ENCODE results near the gene TMEM74B. TPM values are rescaled to one million over a fixed set of nuclear protein-coding genes. Genes with fewer than 3 reads are reported as not detected.

Gene TMEM74B
- total and polyA plus RNA-seq, 2 donors (not counting 1 experiment from before 2014, with no cell fraction given) = 0.42 to 1.4 TPM

- Mint-ChIP-seq H3K4me1 (peaks cover 3% of the 10 kb centered on the region), H3K27ac (no peak overlapping the region), H3K27me3 (peaks cover 52% of the 10 kb centered on the region), H3K4me3 (no peak overlapping the region), H3K9me3 (ENCODE audit: insufficient read depth) (no peaks in the 10 kb centered on the region)
- no peak overlapping the region for H3K4me2 ChIP-seq (replicated peaks; ENCODE audit: low read depth, low read length, poor library complexity, severe bottlenecking)
- peaks cover 0 to 12% (median 9%) of the 10 kb centered on the region in 4 experiments for H3K27me3 ChIP-seq (replicated peaks in 1 of 4; ENCODE audit: control extremely low read depth in 1 of 4, control insufficient read depth in 3 of 4, insufficient read depth in 4 of 4, low read length in 3 of 4)
- CTCF ChIA-PET = interaction anchor here (0.6 kb wide), 1 partner anchor 396 kb away, joined by 3 read pairs; no protein-coding TSS in a partner anchor
- H3K4me1 ChIP-seq (ENCODE audit: control insufficient read depth in 2 of 2, insufficient read depth in 2 of 2, low read length in 2 of 2) = peaks cover 0 to 3% of the 10 kb centered on the region in 2 donors
- ATAC-seq (ENCODE audit: low read depth) (no peak), DNase-seq (no peak)
- no peak overlapping the region for H3K4me3 ChIP-seq (ENCODE audit: control extremely low read depth in 1 of 5, extremely low read depth in 1 of 5, insufficient read depth in 1 of 5, low read depth in 2 of 5, low read length in 4 of 5)
- POLR2A ChIA-PET = no interaction called here
- no peaks in the 10 kb centered on the region for H3K9me3 ChIP-seq (ENCODE audit: control extremely low read depth in 1 of 3, control insufficient read depth in 2 of 3, insufficient read depth in 1 of 3, low read length in 2 of 3)
- no peaks in the 10 kb centered on the region for H3K36me3 ChIP-seq (replicated peaks in 1 of 2; ENCODE audit: control extremely low read depth in 1 of 2, control insufficient read depth in 1 of 2, extremely low read depth in 1 of 2, insufficient read depth in 2 of 2, low read length in 1 of 2)
- WGBS (ENCODE audit: insufficient coverage) = 88% methylated on average over 3 of the region's 4 CpGs
- TF ChIP-seq EZH2 (IDR thresholded peaks at IDR 0.05; ENCODE audit: borderline replicate concordance, insufficient read depth, low read depth, low read length, poor library complexity, severe bottlenecking) (no peak), CTCF (IDR thresholded peaks at IDR 0.05) (no peak)
- no peak overlapping the region for H3K9ac ChIP-seq (ENCODE audit: low read length)
- intact Hi-C loops (cut with micrococcal nuclease) = loop anchor here (5.0 kb wide), 1 partner anchor 258 kb away; no protein-coding TSS in a partner anchor
- H3K79me2 ChIP-seq (ENCODE audit: control insufficient read depth, insufficient read depth, low read length) = no peaks in the 10 kb centered on the region
- H3K27ac ChIP-seq (ENCODE audit: low read length in 2 of 2) = no peak overlapping the region
- H2AFZ ChIP-seq (ENCODE audit: insufficient read depth, low read depth, low read length, poor library complexity, severe bottlenecking) = no peak overlapping the region
- H4K20me1 ChIP-seq (ENCODE audit: control insufficient read depth, insufficient read depth, low read length, poor library complexity, severe bottlenecking) = no peaks in the 10 kb centered on the region
Measured at GRCh38 chr20:1214838-1215261, 30.1 kb upstream of the TMEM74B start.

DNA sequence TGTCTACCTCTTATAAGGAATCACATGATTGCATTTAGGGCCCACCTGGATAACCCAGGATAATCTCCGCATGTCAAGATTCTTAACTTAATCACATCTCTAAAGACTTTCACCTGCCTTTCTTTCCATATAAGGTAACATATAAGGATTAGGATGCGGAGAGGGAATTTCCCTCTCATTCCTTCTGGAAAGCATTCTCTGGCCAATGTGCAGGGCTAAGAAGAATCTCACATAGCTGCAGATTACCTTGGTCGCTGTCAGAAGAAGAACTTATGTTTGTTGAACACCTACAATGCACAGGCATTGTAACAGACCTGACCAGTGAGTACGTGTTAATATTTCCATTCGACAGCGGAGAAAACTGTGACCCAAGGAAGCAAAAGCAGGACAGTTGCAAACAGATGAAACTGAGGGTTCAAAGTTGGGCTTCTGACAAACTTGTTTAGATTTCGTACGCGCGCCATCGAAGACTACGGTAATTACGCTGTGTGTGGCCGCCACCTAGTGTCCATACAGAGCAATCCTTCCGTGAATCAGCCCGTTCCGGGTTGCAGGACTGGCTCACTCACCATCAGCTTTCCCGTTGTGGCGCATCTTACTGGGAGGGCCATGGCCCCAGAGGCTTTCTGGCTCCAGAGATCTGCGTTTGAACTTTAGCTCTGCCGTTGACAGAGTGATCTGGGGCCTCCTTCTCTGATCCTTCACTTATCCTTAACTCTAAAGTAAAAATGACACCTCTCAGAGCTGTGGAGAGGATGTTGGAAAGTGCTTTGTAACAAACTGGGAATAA, 28.0 kb upstream of the TMEM74B start:
- H3K9me3 Mint-ChIP-seq (ENCODE audit: insufficient read depth) = no peaks in the 10 kb centered on the region
- TF ChIP-seq EZH2 (IDR thresholded peaks at IDR 0.05; ENCODE audit: borderline replicate concordance, insufficient read depth, low read depth, low read length, poor library complexity, severe bottlenecking) = no peak
- peak; percentile 88 for TF ChIP-seq CTCF (IDR thresholded peaks at IDR 0.05)
- no peak overlapping the region for H3K27ac Mint-ChIP-seq
- no peaks in the 10 kb centered on the region for H3K36me3 ChIP-seq (replicated peaks in 1 of 2; ENCODE audit: control extremely low read depth in 1 of 2, control insufficient read depth in 1 of 2, extremely low read depth in 1 of 2, insufficient read depth in 2 of 2, low read length in 1 of 2)
- no peak overlapping the region for H3K27ac ChIP-seq (ENCODE audit: low read length in 2 of 2)
- H2AFZ ChIP-seq (ENCODE audit: insufficient read depth, low read depth, low read length, poor library complexity, severe bottlenecking) = peak overlapping the region; percentile 64
- no peak overlapping the region for H3K9ac ChIP-seq (ENCODE audit: low read length)
- 9% methylated on average over 18 of the region's 21 CpGs for WGBS (ENCODE audit: insufficient coverage)
- H3K4me1 Mint-ChIP-seq = peaks cover 3% of the 10 kb centered on the region
- peaks cover 0 to 3% of the 10 kb centered on the region in 2 donors for H3K4me1 ChIP-seq (ENCODE audit: control insufficient read depth in 2 of 2, insufficient read depth in 2 of 2, low read length in 2 of 2)
- peak overlapping the region; percentile 48 for H3K4me2 ChIP-seq (replicated peaks; ENCODE audit: low read depth, low read length, poor library complexity, severe bottlenecking)
- H3K79me2 ChIP-seq (ENCODE audit: control insufficient read depth, insufficient read depth, low read length) = no peaks in the 10 kb centered on the region
- DNase-seq (peak; percentile 72), ATAC-seq (ENCODE audit: low read depth) (peak; percentile 83)
- H3K27me3 ChIP-seq (replicated peaks in 1 of 4; ENCODE audit: control extremely low read depth in 1 of 4, control insufficient read depth in 3 of 4, insufficient read depth in 4 of 4, low read length in 3 of 4) = peaks cover 0 to 15% (median 11%) of the 10 kb centered on the region in 4 experiments
- no peak overlapping the region for H3K4me3 ChIP-seq (ENCODE audit: control extremely low read depth in 1 of 5, extremely low read depth in 1 of 5, insufficient read depth in 1 of 5, low read depth in 2 of 5, low read length in 4 of 5)
- ChIA-PET POLR2A (no interaction called here), CTCF (interaction anchor here (0.9 to 2.5 kb wide), 10 partner anchors 12 to 397 kb away, joined by 3 to 10 read pairs (median 4); no protein-coding TSS in a partner anchor)
- H3K9me3 ChIP-seq (ENCODE audit: control extremely low read depth in 1 of 3, control insufficient read depth in 2 of 3, insufficient read depth in 1 of 3, low read length in 2 of 3) = no peaks in the 10 kb centered on the region
- intact Hi-C loops (cut with micrococcal nuclease) = loop anchor here (5.0 kb wide), 1 partner anchor 256 kb away; no protein-coding TSS in a partner anchor
- H3K4me3 Mint-ChIP-seq = peak overlapping the region; percentile 18
- H4K20me1 ChIP-seq (ENCODE audit: control insufficient read depth, insufficient read depth, low read length, poor library complexity, severe bottlenecking) = no peaks in the 10 kb centered on the region
- H3K27me3 Mint-ChIP-seq = peaks cover 46% of the 10 kb centered on the region
